GM18508 (cell line): ENCODE measurements around the gene TYW3.

Experiments used
- ATAC-seq: cut with Tn5 transposase; IDR thresholded peaks from one replicate; pipeline ENCODE4 v1.9.1; 2021; ENCODE audit warnings: moderate number of reproducible peaks; ENCODE audit not compliant: insufficient read depth, unreplicated experiment

TYW3 gene, protein sequence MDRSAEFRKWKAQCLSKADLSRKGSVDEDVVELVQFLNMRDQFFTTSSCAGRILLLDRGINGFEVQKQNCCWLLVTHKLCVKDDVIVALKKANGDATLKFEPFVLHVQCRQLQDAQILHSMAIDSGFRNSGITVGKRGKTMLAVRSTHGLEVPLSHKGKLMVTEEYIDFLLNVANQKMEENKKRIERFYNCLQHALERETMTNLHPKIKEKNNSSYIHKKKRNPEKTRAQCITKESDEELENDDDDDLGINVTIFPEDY

DNA sequence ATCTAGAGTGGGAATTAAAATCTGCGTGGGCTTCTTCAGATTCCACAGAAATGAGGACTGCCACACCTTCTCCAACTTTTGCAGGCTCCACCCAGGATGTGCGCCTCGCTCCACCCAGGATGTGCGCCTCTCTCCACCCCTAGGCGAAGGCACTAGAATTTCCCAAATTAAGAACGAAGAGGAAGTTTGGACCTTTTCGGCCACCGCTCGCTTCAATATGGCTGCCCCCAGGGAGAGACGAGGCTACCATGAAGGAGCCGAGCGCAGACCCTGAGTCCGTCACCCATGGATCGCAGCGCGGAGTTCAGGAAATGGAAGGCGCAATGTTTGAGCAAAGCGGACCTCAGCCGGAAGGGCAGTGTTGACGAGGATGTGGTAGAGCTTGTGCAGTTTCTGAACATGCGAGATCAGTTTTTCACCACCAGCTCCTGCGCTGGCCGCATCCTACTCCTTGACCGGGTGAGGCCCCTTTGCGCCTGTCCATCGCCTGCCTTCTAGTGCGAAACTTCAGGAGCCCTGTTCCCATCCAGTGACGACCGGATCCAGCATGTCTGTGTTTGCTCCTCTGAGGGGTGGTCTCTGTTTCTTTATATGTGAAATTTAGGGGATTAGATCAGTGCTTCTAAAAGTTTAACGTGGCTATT, at the start of gene TYW3, which contains the start of gene CRYZ:
Gene TYW3 (plus strand): TSS at position 193 of the 644 bp plus-strand sequence. CDS start 93 bp downstream, at position 286.
Gene CRYZ (minus strand): TSS at position 91 of the 644 bp plus-strand sequence. CDS start 8,229 bp downstream, outside the sequence.
- ATAC-seq = peak; percentile 56

DNA sequence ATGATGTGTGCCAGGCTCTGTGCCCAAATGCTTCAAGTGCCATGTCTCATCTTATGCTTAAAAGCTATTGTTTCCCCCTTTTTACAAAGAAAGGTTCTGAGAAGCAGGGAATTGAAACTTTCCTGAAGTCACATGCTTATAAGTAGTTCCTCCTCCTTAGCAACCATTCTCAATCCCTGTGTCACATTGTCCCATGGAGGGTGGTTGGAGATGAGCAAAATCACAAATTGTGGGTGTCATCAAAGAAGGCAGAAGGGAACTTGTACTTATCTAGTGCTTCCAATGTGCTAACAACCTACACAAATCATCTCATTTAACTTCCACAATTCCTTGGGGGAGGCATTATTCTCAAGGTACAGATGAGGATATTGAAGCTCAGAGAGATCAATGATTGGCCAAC, 49.3 kb upstream of the TYW3 start:
- ATAC-seq = no peak

DNA sequence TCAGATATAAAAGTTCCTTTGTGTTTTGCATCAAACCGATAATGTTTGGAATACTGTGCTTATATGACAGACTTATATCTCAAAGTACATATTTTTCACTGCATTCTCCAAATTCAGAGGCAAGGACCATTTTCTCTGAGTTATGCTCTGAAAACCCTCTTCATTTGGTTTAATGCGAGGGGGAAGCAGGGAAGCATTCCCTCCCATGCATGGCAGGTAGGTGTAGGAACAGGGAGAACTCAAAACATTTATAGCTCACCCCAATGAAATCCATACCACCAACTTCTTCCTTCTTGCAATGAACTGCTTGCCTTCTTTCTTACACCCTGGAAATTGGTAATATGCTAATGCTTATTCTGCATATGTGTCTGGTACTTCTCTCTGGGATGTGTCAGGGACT, 48.7 kb upstream of the TYW3 start:
- ATAC-seq = no peak

DNA sequence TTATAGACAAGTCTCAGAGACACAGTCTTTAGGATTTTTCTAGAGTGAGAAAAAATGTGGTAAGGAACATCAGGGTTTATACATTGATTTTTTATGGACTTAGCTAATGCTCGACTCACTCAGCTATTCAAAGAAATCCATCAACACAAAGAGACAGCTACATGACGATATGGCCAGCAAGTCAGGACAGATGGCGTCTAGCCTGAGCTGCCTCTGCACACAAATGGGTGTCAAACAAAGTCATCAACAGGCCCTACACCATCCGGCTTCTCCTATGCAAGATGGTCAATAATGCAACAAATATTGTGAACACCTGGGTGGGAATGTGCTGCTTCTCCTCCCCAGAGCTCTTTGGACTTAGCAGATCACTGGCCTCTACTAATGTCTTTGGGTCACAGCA, 46.0 kb upstream of the TYW3 start:
- no peak for ATAC-seq

DNA sequence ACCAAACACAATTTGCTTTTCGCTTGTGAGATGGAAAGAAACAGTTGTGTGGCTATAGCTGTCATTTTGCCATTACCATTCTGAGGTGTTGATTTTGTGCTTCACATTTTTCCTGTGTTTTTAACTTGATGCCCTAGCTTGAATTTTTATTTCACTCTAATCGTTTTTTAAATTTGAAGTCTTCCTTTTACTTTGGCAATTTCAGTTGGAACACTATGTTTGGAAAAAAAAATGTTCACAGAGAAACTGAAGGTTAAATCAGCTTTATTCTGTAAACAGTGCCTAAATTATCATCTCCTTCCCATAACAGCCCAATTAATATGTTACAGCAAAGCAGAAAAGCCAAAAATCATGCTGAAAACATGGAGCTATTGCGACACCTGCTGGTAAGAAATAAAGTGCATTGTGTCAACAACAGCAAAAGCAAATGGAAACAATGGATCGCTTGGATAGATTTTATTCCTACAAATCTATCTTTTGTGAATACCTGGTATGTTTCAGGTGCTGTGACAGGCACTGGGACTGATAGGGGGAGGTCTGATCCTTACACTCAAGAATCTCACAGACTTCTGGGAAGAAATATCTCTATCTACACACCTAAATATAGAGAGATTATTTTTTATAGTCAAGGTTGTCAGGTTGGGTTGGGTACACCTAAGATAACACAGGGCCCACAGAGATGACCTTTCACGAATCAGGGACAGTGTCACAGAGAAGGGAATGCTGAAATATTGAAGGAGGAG, 43.2 kb upstream of the TYW3 start:
- no peak for ATAC-seq

DNA sequence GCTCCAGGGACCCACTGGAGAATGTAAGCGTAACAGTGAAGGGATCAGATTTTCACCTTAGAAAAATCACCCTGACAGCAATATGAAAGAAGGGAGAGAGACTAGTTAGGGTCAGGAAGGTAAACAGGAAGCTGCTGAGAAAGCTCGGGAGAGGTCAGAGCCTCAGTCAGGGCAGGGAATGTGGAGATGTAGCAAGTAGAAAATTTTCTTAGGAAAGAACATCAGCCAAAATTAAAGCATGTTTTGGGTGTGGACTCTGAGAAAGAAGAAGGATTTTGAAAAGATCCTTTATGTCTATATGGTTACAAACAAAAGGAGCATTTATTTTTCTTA, 42.6 kb upstream of the TYW3 start:
- ATAC-seq = no peak

DNA sequence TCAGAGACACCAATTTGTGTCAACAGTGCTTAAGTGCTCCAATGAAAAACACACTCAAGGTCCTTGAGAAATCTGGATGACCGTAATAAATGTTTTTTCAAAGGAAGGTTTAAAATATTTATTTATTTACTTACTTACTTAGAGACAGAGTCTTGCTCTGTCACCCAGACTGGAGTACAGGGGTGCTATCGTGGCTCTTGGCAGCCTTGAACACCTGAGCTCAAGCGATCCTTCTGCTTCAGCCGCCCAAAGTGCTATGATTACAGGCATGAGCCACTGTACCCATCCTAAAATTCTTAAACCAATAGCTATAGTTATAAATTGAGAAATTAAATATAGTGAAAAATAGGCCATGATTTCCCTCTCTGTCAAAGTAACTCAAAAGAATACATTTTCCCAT, 42.0 kb upstream of the TYW3 start:
- no peak for ATAC-seq

DNA sequence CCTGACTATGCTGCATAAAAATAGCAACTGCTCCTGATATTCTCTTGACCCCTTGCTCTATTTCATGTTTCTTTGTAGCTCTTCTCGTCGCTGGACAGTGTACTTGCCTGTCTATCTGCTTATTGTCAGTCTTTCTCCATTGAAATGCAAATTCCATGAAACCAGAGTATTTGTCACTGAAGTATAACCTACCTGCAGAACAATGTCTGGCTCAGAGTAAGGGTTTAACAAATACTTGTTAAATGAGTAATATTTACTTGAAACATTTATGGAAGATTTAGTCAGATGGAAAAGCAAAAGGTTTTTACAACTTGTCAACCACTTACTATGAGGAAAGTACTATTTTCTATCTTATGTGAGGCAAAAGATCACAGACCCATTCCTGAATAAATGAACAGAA, 39.5 kb upstream of the TYW3 start:
- ATAC-seq = no peak

DNA sequence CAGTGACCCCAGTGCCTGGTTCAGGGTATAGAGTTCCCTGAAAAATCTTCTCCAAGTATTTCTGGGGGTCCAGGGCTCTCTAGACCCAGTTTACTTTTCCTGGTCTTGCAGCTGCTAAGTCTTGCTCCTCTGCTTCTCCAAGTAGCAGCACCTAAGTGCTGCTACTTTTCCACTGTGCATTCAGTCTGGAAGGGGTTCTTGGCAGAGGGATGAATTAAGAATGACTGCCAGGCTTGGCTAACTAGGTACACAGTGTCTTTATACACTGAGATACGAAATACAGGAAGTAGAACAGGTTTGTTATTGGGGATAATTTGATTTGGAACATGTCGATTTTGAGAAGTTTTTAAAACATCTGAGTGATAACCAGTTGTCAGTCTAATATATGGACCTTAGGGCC, 35.1 kb upstream of the TYW3 start:
- no peak for ATAC-seq

DNA sequence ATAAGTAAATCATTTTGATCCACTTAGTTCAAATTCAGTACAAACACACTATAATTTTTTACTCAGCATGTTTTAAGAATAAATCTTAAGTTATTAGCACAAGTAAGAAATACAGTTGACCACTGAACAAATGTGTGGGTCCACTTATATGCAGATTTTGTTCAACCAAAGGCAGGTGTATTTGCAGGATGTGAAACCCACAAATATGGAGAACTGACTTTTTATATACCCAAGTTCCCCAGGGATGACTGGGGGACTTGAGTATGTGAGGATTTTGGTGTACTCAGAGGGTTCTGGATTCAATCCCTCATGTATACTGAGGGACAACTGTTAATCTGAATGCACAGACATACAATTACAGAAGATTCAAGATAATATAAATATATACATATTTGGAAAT, 33.6 kb upstream of the TYW3 start:
- no peak for ATAC-seq

DNA sequence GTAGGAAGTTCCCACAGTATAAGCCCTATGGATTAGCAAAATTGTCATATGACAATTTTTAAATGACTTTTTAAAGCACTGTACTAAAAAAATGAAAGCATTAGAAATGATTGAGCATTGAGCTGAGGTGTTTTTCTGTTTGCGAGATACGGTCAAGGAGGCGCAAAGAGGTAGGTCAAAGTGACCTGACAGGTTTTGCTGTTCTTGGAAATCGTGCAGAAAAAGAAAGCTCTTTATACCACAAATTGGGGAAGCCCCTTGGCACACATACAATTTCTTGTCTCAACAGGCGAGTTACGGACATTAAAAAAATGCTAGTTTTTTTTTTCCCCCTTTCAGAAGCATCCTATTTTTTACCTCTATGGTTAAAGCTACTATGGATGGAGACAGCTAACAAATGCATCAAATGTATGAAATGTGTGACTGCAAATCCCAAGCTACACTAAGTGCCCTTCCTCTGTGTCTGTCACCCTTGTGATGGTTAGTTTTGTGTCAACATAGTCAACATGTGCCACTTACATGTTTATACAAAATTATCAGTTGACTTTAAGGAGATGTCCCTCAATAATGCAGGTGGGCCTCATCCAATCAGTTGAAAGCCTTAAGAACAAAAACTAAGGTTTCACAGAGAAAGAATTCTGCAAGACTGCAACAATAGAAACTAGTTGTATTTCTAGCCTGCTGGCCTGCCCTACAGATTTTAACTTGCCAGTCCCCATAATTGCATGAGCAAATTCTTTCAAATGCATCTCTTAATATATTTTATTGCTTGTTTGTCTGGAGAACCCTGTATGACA, 29.4 kb upstream of the TYW3 start:
- no peak for ATAC-seq

DNA sequence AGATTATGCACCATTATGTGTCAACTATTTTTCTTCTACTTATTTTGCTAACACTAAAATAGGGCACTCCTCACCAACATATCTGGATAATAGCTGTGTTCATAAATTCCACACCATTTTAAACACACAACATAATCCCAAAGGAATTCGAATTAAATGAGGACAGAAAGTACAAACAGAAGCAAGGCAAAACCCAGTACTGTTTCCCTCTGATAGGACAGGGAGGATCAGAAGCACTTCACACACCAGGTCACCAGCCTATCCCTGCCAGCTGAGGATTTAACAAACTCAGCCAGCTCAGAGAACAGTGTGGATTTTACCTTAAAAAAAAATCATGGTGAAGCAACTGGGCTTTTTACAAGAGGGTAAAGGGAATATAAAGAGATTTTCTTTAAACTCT, 20.1 kb upstream of the TYW3 start:
- no peak for ATAC-seq

DNA sequence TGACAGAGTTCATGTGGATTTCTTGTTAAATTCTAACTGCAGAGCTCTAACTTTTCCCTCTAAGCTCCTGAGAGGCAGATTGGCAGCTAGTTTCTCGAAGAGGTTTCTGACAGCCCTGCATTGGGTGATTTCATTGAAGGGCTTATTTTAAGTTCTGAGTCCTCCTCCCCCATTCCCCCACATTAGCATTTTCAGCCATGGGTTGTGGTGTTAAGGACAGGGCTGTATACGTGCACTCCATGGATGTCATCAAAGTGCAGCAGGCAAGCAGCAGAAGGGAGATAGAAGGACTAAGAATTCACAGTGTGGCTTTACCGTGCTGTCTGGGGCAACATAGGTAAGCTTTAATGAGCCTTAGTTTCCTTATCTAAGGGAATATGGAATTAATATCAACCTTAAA, 19.1 kb upstream of the TYW3 start:
- ATAC-seq = no peak

DNA sequence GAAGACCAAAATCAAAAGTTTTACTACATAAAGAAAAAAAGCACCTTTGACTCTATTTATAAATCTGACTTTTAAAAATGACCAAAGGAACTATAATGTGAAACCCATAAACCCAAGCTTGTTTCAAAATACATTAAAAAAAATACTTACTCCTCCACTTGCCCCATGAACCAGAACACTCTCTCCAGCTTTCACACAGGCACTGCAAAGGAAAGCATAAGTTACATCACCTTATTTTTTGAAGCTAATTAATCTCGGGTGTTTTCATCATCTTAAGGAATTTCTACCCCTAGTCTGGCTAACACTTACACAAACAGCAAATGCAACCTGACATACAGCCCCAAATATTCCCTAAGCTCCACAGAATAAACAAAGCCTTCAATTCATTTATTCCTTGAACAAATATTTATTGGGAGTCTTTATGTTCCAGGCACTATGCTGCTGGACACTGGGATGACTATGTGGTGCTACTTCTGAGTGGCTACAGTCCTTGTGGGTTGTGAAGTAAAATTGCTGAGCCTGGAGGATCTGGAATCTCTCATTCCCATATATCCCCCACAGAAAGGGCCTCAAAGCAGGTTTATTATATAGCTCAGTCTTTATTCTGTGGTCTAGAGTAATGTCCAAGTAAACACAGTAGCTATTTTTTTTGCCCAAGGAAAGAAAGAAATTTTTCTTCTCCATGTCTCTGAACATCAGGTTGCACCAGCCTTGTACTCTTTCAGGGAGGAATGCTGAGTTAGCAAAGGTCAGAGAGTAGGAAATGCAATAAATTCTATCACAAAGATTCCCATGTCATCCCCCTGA, 18.3 kb upstream of the TYW3 start:
- ATAC-seq = no peak

DNA sequence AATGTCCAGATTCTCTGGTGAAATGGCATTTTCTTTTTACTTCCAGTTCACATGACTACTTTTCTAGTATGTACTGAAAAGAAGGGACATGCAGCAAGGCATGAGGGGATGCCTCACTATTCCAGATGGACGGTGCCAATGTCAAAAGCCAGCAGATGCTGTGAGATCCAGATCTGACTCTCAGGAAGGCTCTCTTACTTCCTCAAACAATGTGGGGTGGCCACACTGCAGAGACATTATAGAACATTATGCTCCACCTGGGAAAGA, 17.8 kb upstream of the TYW3 start:
- no peak for ATAC-seq

DNA sequence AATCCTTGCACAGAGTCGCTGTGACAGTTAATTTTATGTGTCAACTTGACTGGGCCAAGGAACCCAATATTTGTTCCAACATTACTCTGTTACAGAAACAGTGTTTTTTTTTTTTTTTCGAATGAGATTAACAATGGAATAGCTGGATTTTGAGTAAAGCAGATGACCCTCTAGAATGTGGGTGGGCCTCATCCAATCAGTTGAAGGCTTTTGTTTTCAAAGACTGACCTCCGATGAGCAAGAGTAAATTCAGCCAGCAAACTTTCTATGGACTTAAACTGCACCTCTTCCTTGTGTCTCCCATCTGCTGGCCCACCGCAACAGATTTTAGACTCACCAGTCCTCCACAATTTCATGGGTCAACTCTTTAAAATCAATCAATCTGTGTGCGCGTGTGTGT, 17.1 kb upstream of the TYW3 start:
- no peak for ATAC-seq

DNA sequence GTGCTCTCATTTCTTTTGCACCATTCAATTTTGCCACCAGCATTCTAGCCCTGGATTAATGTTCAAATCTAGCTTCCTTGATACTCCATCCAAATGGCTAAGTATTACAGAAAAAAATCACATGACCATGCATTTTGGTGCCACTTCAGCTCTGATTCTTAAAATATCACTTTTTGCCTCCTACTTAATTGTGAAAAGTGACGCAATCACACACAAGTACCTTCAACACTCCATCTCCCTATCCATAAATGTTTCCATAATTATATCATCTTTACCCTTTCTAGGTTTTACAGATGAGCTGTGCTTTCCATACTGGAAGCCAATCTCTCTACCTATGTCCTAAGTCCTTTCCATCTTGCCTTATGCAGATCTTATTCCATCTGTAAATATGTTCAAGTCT, 16.1 kb upstream of the TYW3 start:
- ATAC-seq = no peak

DNA sequence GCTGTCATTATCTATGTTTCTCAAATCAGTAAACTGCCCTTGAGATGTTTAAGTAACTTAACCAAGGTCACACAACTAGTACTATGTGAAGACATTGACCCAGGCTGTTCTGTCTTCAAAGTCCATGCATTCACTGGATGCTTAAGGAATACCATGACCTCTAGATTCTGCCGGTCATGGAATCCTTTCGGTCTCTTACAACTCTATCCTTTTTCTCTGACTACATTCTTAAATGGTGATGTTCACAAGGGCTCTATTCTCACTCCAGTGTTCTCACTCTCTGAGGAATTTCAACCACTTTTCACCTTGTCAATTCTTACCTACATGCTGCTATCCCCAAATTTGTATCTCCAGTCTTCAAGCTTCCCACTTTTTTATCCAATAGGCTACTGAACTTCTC, 15.3 kb upstream of the TYW3 start:
- ATAC-seq = no peak

DNA sequence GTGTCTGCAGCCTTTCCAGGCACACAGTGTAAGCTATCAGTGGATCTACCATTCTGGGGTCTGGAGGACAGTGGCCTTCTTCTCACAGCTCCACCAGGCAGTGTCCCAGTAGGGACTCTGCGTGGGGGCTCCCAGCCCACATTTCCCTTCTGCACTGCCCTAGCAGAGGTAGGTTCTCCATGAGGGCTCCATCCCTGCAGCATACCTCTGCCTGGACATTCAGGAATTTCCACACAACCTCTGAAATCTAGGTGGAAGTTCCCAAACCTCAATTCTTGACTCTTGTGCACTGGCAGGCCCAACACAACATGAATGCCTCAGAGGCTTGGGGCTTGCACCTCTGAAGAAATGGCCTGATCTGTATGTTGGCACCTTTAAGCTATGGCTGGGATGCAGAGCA, 6.9 kb upstream of the TYW3 start:
- ATAC-seq = no peak

DNA sequence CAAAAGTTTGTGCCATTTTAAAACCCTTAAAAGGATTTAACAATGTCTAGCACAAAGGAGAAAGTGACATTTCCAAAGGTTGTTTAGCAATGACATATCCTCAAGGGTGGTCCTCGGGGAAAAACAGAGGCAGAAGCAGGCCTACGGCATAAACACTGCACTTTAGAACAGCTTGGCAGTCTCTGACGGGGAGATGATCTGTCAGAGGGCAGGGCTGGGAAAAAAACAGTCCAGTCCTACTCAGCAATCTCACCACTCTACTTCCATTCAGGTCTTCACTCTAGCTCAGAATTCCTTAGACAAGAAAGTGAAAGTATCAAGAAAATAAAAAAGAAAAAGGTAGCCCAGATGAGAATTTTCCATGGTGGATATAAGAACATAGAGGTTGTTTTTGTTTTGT, 4.2 kb upstream of the TYW3 start:
- ATAC-seq = no peak
